GM18951 (cell line): ENCODE measurements around the gene MYH16.

ENCODE experiments used
- POLR2A ChIP-seq: IDR thresholded peaks from 4 replicates; pipeline ENCODE4 v1.6.1; 2011; ENCODE audit warnings: mild to moderate bottlenecking; ENCODE audit not compliant: insufficient read length, insufficient read depth; ENCODE audit errors: extremely low read depth
- in situ Hi-C: fragments of 300-500 bp; cut with MboI; formaldehyde crosslinking; loops from one replicate; pipeline ENCODE4 v1.12.0; 2022; ENCODE audit warnings: low sequenced_read_pairs, mixed read lengths, inconsistent platforms; ENCODE audit not compliant: unreplicated experiment

MYH16 gene

GRCh38 chr7:99248391-99249095 is 24.1 kb upstream of the MYH16 start:
- no peak for TF ChIP-seq POLR2A
- in situ Hi-C loops = no loop called here

- no peak for TF ChIP-seq POLR2A
- in situ Hi-C loops = no loop called here
These were observed 22.6 kb upstream of the MYH16 start for GRCh38 chr7:99249985-99250575.

- in situ Hi-C loops = no loop called here
These were observed 20.3 kb upstream of the MYH16 start for GRCh38 chr7:99252166-99252895.

GRCh38 chr7:99253369-99253768 is 19.3 kb upstream of the MYH16 start:
- in situ Hi-C loops = no loop called here
- TF ChIP-seq POLR2A = no peak

More at GRCh38 chr7:99252166-99252895, 20.3 kb upstream of the MYH16 start:
- no peak for TF ChIP-seq POLR2A

GRCh38 chr7:99254390-99254789 is 18.2 kb upstream of the MYH16 start:
- in situ Hi-C loops = no loop called here
- no peak for TF ChIP-seq POLR2A

GRCh38 chr7:99255463-99255862 is 17.2 kb upstream of the MYH16 start:
- in situ Hi-C loops = no loop called here
- no peak for TF ChIP-seq POLR2A

- in situ Hi-C loops = no loop called here
These were observed 15.6 kb upstream of the MYH16 start for GRCh38 chr7:99257065-99257464.

GRCh38 chr7:99257675-99258074 is 15.0 kb upstream of the MYH16 start:
- TF ChIP-seq POLR2A = no peak
- in situ Hi-C loops = no loop called here

More at GRCh38 chr7:99257065-99257464, 15.6 kb upstream of the MYH16 start:
- TF ChIP-seq POLR2A = no peak

GRCh38 chr7:99258501-99258900 is 14.1 kb upstream of the MYH16 start:
- TF ChIP-seq POLR2A = no peak
- in situ Hi-C loops = no loop called here

GRCh38 chr7:99260395-99260794 is 12.2 kb upstream of the MYH16 start:
- no peak for TF ChIP-seq POLR2A

GRCh38 chr7:99261646-99262045 is 11.0 kb upstream of the MYH16 start:
- in situ Hi-C loops = no loop called here

More at GRCh38 chr7:99260395-99260794, 12.2 kb upstream of the MYH16 start:
- in situ Hi-C loops = no loop called here

GRCh38 chr7:99265848-99266480 is 6.7 kb upstream of the MYH16 start:
- in situ Hi-C loops = no loop called here

More at GRCh38 chr7:99261646-99262045, 11.0 kb upstream of the MYH16 start:
- no peak for TF ChIP-seq POLR2A

GRCh38 chr7:99267481-99267840 is 5.2 kb upstream of the MYH16 start:
- no peak for TF ChIP-seq POLR2A
- in situ Hi-C loops = no loop called here

More at GRCh38 chr7:99265848-99266480, 6.7 kb upstream of the MYH16 start:
- no peak for TF ChIP-seq POLR2A
